ENCODE data around the gene NUP88. TPM values are rescaled to one million over a fixed set of nuclear protein-coding genes. Genes with fewer than 3 reads are reported as not detected.

NUP88 gene
- total RNA-seq, 1 donor from 2014 or later, result 42.9 TPM

- DNase-seq (ENCODE audit: low spot score), result peak; percentile 97
Measured at GRCh38 chr17:5419959-5420653, 644 bp upstream of the NUP88 start, which contains the start of gene RPAIN. TSS of gene RPAIN (plus strand) at chr17:5420182. CDS start at chr17:5420211, 29 bp downstream.

DNA sequence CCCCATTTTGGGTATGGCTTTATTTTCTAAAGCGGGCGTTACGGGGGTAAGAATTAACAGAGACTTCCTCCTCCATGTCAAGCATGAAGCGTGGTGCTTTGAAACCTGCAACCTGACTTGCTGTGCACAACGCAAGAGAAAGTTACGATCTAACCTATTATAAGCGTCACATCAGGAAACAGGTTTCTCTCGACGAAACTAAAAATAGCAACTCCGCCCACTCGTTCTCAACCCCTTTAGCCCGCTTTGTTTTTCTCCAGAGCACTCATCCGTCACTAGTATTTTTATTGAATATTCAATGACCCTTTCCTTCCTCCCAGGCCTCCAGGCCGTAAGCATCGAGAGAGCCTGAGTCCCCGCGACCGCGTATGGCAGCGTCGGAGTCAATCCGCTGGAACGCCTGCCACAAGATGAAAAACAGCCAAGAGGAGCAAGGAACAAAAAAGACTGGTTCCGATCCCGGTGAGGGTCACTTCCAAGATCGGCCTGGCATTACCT lies 555 bp downstream of the NUP88 start:
- DNase-seq (ENCODE audit: low spot score), result peak; percentile 43

GRCh38 chr17:5416901-5417300 lies 2.6 kb downstream of the NUP88 start:
- DNase-seq (ENCODE audit: low spot score), result no peak

DNA sequence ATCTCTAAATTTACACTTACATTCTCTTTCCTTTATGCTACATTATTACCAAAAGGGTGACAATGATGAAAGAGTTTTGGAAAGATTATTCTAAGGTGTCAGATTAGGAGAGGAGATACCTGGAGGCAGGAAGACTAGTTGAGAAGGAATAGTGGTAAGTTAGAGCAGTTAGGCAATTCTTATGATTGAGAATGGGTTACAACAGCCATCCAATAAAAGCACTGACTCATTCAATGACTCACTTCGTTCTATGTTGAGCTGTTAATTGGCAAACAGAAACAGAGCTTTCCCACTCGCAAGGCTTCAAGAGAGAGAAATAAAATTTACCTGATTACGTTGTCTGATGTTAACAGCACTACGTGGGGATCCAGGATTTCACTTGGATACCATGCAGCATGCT lies 5.8 kb downstream of the NUP88 start:
- no peak for DNase-seq (ENCODE audit: low spot score)

GRCh38 chr17:5410594-5411272 lies 8.7 kb downstream of the NUP88 start:
- DNase-seq (ENCODE audit: low spot score), result no peak

DNA sequence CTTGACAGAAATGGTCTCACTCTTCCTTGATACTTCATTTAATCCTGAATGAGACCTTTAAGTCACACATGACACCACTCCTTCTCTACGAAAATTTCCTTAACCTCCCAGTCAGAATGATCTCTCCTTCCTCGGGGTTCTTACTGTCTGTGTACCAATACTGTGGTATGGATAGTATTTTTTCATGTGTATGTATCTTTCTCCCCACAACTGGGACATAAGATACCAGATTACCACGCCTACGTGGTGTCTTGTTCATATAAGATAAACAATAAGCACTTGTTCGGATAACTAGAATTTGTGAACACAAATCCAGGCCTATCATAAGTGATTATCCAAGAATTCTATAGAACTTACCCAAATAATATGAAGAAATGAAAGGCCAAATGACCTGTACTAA lies 11.3 kb downstream of the NUP88 start:
- no peak for DNase-seq (ENCODE audit: low spot score)

DNA sequence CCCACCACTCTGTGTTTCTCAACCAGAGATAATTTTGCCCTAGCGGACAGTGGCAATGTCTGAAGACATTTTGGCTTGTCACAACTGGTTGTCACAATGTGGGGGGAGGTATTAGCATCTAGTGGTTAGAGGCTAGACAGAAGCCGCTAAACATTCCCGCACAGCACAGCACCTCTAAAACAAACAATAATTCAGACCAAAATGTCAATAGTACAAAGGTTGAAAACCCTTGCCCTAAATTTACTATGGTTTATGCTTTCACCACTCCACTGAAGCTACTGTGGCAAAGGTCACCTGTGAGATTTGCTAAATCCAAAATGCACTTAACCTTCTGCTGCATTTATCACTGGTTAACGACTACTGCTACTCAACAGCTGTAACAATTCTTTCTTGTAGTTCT lies 14.1 kb downstream of the NUP88 start:
- DNase-seq (ENCODE audit: low spot score), result no peak

GRCh38 chr17:5399767-5400166 lies 19.7 kb downstream of the NUP88 start:
- no peak for DNase-seq (ENCODE audit: low spot score)

DNA sequence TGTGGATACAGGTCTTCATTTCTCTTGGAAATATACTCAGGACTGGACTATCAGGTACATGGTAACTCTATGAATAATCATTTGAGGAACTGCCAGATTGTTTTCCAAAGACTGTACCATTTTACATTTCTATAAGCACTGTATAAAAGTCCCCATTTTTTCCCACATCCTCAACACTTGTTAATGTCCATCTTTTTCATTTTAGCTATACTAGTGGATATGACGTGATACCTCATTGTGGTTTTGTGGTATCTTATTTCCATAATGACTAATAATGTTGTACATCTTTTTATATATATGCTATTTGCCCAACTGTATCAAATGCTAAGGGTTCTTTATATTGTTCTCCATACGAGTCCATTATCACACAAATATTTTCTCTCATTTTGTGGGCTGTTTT lies 22.9 kb downstream of the NUP88 start:
- no peak for DNase-seq (ENCODE audit: low spot score)

DNA sequence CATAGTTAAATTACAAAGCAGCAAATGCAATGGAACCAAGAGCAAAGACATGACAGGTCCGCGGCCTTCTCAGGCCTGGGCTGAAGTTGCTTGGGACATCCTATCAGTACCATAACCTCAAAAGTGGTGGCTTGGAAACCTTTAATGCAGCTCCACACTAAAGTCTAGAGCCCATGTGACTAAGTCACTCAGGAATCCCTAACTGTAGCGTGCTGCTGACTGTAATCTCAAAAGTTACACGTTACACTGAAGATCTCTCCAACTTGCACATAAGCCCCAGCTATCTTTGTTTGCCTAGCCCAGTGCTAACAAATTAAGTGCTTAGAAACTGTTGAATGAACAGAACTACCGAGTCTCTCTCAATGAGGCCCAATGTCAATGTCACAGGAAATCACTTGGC lies 27.8 kb downstream of the NUP88 start:
- no peak for DNase-seq (ENCODE audit: low spot score)

GRCh38 chr17:5381542-5381941 lies 37.9 kb downstream of the NUP88 start:
- DNase-seq (ENCODE audit: low spot score), result no peak

- no peak for DNase-seq (ENCODE audit: low spot score)
Measured at GRCh38 chr17:5380491-5381135, 38.8 kb downstream of the NUP88 start.

DNA sequence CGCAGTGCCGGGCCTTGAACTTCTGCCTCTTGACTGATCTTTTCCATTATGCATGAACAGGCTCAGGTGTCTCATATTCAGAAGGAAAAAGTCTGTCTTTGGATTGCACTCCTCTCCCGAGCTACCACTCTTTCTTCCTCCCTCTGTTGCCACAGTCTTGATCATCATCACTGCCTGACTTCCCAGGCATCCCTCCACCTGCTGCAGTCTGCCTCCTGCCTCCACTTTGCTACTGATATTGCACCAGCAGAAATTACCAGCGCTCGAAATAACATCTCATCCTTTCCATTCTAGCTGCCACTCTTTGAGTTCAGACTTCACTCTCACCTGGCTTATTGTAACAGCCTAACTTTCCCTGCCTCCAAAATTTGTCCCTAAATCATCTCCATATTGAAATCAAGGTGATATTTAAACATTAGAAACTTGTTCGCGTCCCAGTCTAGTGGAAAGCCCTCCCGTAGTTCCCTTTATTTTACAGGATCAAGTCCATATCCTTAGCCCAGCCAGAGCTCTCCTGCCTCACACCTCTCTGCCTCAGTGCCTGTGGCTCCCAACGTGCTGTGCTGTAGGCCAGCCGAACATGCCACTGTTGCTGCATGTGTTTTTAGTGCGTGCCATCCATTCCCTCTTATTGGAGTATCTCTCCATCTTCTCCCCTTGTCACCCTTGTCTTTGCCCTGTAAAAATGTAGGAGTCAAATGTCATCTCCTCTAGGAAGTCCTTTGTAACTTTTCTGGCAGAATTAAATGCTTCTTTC lies 39.9 kb downstream of the NUP88 start:
- DNase-seq (ENCODE audit: low spot score), result no peak

DNA sequence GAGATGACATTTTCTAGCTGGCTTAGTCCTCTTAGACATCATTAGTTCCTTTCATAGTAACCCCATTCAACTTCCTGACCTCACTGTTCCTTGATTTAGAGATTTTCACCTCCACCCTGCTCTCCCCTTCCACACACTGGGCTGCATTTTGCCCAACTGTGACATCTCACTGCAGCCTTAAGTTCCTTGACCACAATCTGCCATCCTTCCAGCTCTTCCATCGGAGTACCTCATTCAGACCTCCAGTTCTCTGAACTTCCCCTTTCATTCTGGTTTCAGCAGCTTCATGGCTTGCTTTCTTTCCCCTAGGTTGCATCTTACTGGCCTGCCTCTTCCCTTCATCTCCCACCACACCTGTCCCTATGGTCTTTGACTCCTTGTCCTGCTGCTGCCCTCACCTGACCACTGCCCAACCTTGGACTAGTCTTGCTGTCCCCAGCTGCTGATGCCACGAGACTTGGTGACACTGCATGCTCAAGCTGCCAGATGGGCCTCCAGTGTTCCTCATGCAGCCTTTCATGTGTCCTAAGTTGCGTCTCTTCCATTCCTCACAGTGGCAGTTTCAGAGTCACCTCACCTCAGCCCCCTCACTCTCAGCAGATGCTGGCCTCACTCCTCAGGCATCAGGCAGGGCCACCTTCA lies 40.8 kb downstream of the NUP88 start:
- DNase-seq (ENCODE audit: low spot score), result no peak

DNA sequence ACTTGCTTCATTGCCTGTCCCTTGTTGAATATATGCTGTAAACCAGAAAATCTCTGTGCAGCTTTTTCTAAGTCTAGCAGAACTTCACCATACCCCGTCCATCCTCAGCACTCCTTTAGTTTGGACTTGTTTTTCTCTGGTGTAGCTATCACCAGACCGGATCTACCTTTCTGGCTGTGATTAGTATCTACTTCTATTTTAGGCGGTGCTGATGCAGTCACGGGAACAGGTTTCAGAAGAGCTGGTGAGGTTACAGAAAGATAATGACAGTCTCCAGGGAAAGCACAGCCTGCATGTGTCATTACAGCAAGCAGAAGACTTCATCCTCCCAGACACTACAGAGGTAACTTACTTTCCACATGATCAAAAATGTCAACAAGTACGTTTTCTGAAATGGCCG lies 46.4 kb downstream of the NUP88 start:
- DNase-seq (ENCODE audit: low spot score), result no peak

- DNase-seq (ENCODE audit: low spot score), result no peak
Measured at GRCh38 chr17:5370411-5370810, 49.1 kb downstream of the NUP88 start.

DNA sequence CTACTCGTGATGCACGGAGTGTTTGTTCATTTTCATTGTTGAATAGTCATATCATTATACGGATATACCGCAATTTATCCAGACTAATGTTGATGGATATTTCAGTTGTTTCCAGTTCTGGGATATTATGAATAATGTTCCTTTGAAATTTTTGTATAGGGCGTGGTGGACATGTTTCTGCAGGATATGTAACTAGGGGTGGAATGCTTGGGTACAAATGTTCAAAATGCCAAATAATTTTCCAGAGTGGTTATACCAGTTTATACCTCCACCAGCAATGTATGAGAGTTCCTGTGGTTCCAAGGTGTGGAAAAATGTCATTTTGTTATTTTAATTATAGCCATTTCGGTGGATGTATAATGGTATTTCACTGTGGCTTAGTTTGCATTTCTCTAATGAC lies 53.6 kb downstream of the NUP88 start:
- DNase-seq (ENCODE audit: low spot score), result peak; percentile 4

GRCh38 chr17:5364696-5365095 lies 54.8 kb downstream of the NUP88 start:
- DNase-seq (ENCODE audit: low spot score), result no peak

GRCh38 chr17:5364156-5364555 lies 55.3 kb downstream of the NUP88 start:
- DNase-seq (ENCODE audit: low spot score), result no peak

GRCh38 chr17:5362162-5362811 lies 57.2 kb downstream of the NUP88 start:
- DNase-seq (ENCODE audit: low spot score), result no peak

- DNase-seq (ENCODE audit: low spot score), result no peak
Measured at GRCh38 chr17:5361426-5361825, 58.0 kb downstream of the NUP88 start.

Data from umbilical cord (tissue), 2 donors.